HepG2 (cell line): Measurements from ENCODE around the gene PSG3. TPM values are rescaled to one million over a fixed set of nuclear protein-coding genes. Genes with fewer than 3 reads are reported as not detected.
A peak's percentile ranks its signal among the peaks of the same experiment; 100 is the strongest.
"Not testable (repeated sequence)": the region's sequence is repeated elsewhere in the genome, so short reads cannot be mapped to it uniquely, and the experiment has no call there.

Experiments
- ATAC-seq: fragments of 200-7000 bp; cut with Tn5 transposase; 3 replicates; pipeline ENCODE4 v1.9.1; 2020; ENCODE audit warnings: mild to moderate bottlenecking, moderate library complexity
- BruUV-seq: library from RNA; stranded (reverse); fragments of 400-500 nt; replicated peaks from 2 replicates; lab custom pipeline; 2021; lab: Mats Ljungman, UMichigan
- CTCF ChIA-PET: fragments of 300-600 bp; formaldehyde crosslinking; extraction: SDS; loops from one replicate; lab custom pipeline; 2021; ENCODE audit warnings: low total read pairs, inconsistent platforms, low intra/inter-chr PET ratio; lab: Yijun Ruan, JAX
- POLR2A ChIA-PET: fragments of 350-600 bp; sonication (Branson Sonifier 250); formaldehyde crosslinking; loops from one replicate; lab custom pipeline; 2020; ENCODE audit warnings: antibody characterized with exemption, inconsistent platforms; lab: Yijun Ruan, JAX
- DNase-seq: peaks from one replicate; pipeline ENCODE4 v3.0.0-alpha.2; 2015; ENCODE audit warnings: low spot score
- FAIRE-seq: peaks from 3 replicates; lab custom pipeline; 2011; peaks lifted over from hg19 to GRCh38; lab: Jason Lieb, UNC
- H2AFZ ChIP-seq: one replicate; pipeline ENCODE4 v1.6.1; 2011; ENCODE audit warnings: low read length, inconsistent platforms
- H3K27ac ChIP-seq: fragments of 300-600 bp; 3 replicates; pipeline ENCODE4 v1.8.0; 2011; ENCODE audit warnings: mixed run types, mild to moderate bottlenecking, mixed read lengths, low read length, inconsistent platforms; ENCODE audit not compliant: insufficient read depth; ENCODE audit errors: extremely low read length
- H3K27me3 ChIP-seq, 2 experiments: fragments of 200-600 bp in 1 of 2; 2 replicates in 1 of 2; 3 replicates in 1 of 2; pipeline versions ENCODE4 v1.6.0 to v1.8.0; 2011; ENCODE audit warnings: low read length in 2 of 2, mild to moderate bottlenecking in 2 of 2, moderate library complexity in 2 of 2, inconsistent platforms in 1 of 2; ENCODE audit not compliant: insufficient read depth in 2 of 2, control insufficient read depth in 1 of 2
- H3K36me3 ChIP-seq, 2 experiments: fragments of 200-600 bp in 1 of 2; replicated peaks in 1 of 2; 2 replicates in 1 of 2; 3 replicates in 1 of 2; pipeline versions ENCODE4 v1.5.1 to v1.8.0; 2011; ENCODE audit warnings: low read length in 2 of 2, inconsistent platforms in 1 of 2; ENCODE audit not compliant: insufficient read depth in 2 of 2, control insufficient read depth in 1 of 2
- H3K4me1 ChIP-seq: 2 replicates; pipeline ENCODE4 v1.5.1; 2012; ENCODE audit warnings: low read length, inconsistent platforms; ENCODE audit not compliant: insufficient read depth
- H3K4me2 ChIP-seq: 2 replicates; pipeline ENCODE4 v1.6.0; 2011; ENCODE audit warnings: low read depth, low read length, inconsistent platforms
- H3K4me3 ChIP-seq, 3 experiments: fragments of 200-600 bp in 1 of 3; sonication (generic), shearing (Covaris generic) in 1 of 3; replicated peaks in 1 of 3; 2 replicates each; pipeline ENCODE4 v1.5.1; 2011 to 2016; ENCODE audit warnings: low read length in 3 of 3, inconsistent platforms in 2 of 3, low read depth in 2 of 3, mild to moderate bottlenecking in 2 of 3, control low read depth in 1 of 3, mixed read lengths in 1 of 3; ENCODE audit not compliant: insufficient read depth in 1 of 3
- H3K79me2 ChIP-seq: one replicate; pipeline ENCODE4 v1.6.1; 2011; ENCODE audit warnings: low read length, inconsistent platforms; ENCODE audit not compliant: insufficient read depth
- H3K9ac ChIP-seq: 2 replicates; pipeline ENCODE4 v1.6.0; 2011; ENCODE audit warnings: mild to moderate bottlenecking, low read depth, low read length, inconsistent platforms; ENCODE audit not compliant: insufficient read depth
- H3K9me3 ChIP-seq: 2 replicates; pipeline ENCODE4 v1.5.1; 2012; ENCODE audit warnings: mild to moderate bottlenecking, low read length
- H4K20me1 ChIP-seq: 2 replicates; pipeline ENCODE4 v1.6.0; 2011; ENCODE audit warnings: inconsistent platforms, mild to moderate bottlenecking, low read length, moderate library complexity; ENCODE audit not compliant: insufficient read depth
- STAG1 ChIP-seq: sonication (generic); formaldehyde crosslinking; IDR thresholded peaks from 2 replicates; pipeline ENCODE4 v1.4.0; 2020; ENCODE audit warnings: missing genetic modification reagents
- WGBS: methylation state at CpG from one replicate; pipeline ENCODE4 v1.1.6; 2017; ENCODE audit warnings: low lambda C conversion rate; 5-methylcytosine and 5-hydroxymethylcytosine counted together
- in situ Hi-C: cut with HindIII; loops from 2 replicates; pipeline ENCODE4 v1.10.0; 2017; ENCODE audit warnings: low pct_unique_long_range_greater_than_20kb; ENCODE audit not compliant: extremely low pct_ligation_motif_present
- intact Hi-C: fragments of 100-400 bp; cut with micrococcal nuclease; formaldehyde crosslinking; loops from one replicate; pipeline ENCODE4 v1.10.0; 2022; ENCODE audit not compliant: unreplicated experiment
- polyA plus RNA-seq, 8 experiments: library from polyadenylated mRNA; depleted of rRNA in 3 of 8; stranded (reverse) in 7 of 8; unstranded in 1 of 8; fragments of >200 nt; fragmentation: Illumina TruSeq in 4 of 8; extraction: Trizol in 4 of 8; gene quantifications; 2 replicates each; pipeline versions ENCODE4 v1.2.1 to v1.2.3, GENCODE V29; 2011 to 2016; ENCODE audit warnings: low read depth in 4 of 8, missing spikeins in 1 of 8, mixed read lengths in 1 of 8; ENCODE audit not compliant: insufficient read depth in 1 of 8
- total RNA-seq, 5 experiments: library from RNA; depleted of rRNA; stranded (reverse); fragments of >200 nt; fragmentation: Illumina TruSeq; extraction: Trizol; gene quantifications; 2 replicates each; pipeline ENCODE4 v1.2.3, GENCODE V29; 2016; ENCODE audit warnings: low read depth in 1 of 5
- TF ChIP-seq, protein P1 (sequence below): fragments of 450-650 bp; IDR thresholded peaks from 2 replicates; pipeline ENCODE4 v1.6.1; 2016
- TF ChIP-seq, protein P2 (sequence below): sonication (generic); formaldehyde crosslinking; IDR thresholded peaks from 2 replicates; pipeline ENCODE4 v1.5.0; 2020; ENCODE audit warnings: mild to moderate bottlenecking, missing genetic modification reagents, moderate library complexity
- TF ChIP-seq, protein P3 (sequence below): sonication (generic); formaldehyde crosslinking; IDR thresholded peaks from 2 replicates; pipeline ENCODE4 v1.4.0; 2020; ENCODE audit warnings: mild to moderate bottlenecking, missing genetic modification reagents

Gene PSG3
- total and polyA plus RNA-seq, 2 of the 13 experiments (the other 11 are each of a cell fraction or from before 2014, with no cell fraction given), result 0.07 TPM; not detected in 1

- not testable (repeated sequence) for BruUV-seq
- TF ChIP-seq, protein P1, sequence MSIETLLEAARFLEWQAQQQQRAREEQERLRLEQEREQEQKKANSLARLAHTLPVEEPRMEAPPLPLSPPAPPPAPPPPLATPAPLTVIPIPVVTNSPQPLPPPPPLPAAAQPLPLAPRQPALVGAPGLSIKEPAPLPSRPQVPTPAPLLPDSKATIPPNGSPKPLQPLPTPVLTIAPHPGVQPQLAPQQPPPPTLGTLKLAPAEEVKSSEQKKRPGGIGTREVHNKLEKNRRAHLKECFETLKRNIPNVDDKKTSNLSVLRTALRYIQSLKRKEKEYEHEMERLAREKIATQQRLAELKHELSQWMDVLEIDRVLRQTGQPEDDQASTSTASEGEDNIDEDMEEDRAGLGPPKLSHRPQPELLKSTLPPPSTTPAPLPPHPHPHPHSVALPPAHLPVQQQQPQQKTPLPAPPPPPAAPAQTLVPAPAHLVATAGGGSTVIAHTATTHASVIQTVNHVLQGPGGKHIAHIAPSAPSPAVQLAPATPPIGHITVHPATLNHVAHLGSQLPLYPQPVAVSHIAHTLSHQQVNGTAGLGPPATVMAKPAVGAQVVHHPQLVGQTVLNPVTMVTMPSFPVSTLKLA, result peak; percentile 81
- TF ChIP-seq, protein P2, sequence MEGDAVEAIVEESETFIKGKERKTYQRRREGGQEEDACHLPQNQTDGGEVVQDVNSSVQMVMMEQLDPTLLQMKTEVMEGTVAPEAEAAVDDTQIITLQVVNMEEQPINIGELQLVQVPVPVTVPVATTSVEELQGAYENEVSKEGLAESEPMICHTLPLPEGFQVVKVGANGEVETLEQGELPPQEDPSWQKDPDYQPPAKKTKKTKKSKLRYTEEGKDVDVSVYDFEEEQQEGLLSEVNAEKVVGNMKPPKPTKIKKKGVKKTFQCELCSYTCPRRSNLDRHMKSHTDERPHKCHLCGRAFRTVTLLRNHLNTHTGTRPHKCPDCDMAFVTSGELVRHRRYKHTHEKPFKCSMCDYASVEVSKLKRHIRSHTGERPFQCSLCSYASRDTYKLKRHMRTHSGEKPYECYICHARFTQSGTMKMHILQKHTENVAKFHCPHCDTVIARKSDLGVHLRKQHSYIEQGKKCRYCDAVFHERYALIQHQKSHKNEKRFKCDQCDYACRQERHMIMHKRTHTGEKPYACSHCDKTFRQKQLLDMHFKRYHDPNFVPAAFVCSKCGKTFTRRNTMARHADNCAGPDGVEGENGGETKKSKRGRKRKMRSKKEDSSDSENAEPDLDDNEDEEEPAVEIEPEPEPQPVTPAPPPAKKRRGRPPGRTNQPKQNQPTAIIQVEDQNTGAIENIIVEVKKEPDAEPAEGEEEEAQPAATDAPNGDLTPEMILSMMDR (CRISPR knock-in tag), result peak; percentile 63
- peak; percentile 46 for TF ChIP-seq STAG1 (CRISPR knock-in tag)
- TF ChIP-seq, protein P3, sequence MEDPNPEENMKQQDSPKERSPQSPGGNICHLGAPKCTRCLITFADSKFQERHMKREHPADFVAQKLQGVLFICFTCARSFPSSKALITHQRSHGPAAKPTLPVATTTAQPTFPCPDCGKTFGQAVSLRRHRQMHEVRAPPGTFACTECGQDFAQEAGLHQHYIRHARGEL (CRISPR knock-in tag), result peak; percentile 58; the same call in 1 of the 2 replicates
- TF ChIP-seq, all 625 proteins: peak for 4; not testable (repeated sequence) for 621
Measured at GRCh38 chr19:42741726-42742607, 1.7 kb upstream of the PSG3 start.

More at GRCh38 chr19:42741726-42742607, 1.7 kb upstream of the PSG3 start:
- H2AFZ ChIP-seq, H4K20me1 ChIP-seq, POLR2A ChIA-PET, H3K27me3 ChIP-seq, intact Hi-C loops, H3K9me3 ChIP-seq, H3K27ac ChIP-seq, H3K4me3 ChIP-seq, DNase-seq, in situ Hi-C loops, H3K36me3 ChIP-seq, H3K9ac ChIP-seq, H3K79me2 ChIP-seq, H3K4me1 ChIP-seq, H3K4me2 ChIP-seq, FAIRE-seq, ATAC-seq: not testable (repeated sequence)
- CTCF ChIA-PET, result interaction anchor here (0.7 kb wide), 1 partner anchor 47 kb away, joined by 3 read pairs; no protein-coding TSS in a partner anchor
- WGBS, result 14% methylated on average over 9 of the region's 14 CpGs
